A549 (cell line): ENCODE results near the gene MAP3K1. TPM values are rescaled to one million over a fixed set of nuclear protein-coding genes. Genes with fewer than 3 reads are reported as not detected.

Source experiments
- ATAC-seq, 2 experiments: fragments of 200-7000 bp in 1 of 2; fragments of >200 bp in 1 of 2; cut with Nextera tagmentation in 1 of 2; cut with Tn5 transposase in 1 of 2; 3 replicates each; pipeline versions ENCODE4 v1.8.0 to v1.9.1; 2018 to 2020; ENCODE audit warnings: mild to moderate bottlenecking in 1 of 2, moderate library complexity in 1 of 2
- CTCF ChIA-PET: fragments of 300-600 bp; sonication (Branson Sonifier 250); formaldehyde crosslinking; extraction: SDS; loops from one replicate; lab custom pipeline; 2021; ENCODE audit warnings: antibody characterized with exemption, inconsistent platforms; lab: Yijun Ruan, JAX
- POLR2A ChIA-PET: fragments of 350-600 bp; formaldehyde crosslinking; extraction: SDS; loops from one replicate; lab custom pipeline; 2021; ENCODE audit warnings: antibody characterized with exemption, inconsistent platforms; lab: Yijun Ruan, JAX
- DNase-seq, 2 experiments: peaks; one replicate each; pipeline versions ENCODE4 v3.0.0 to v3.0.0-alpha.2; 2011 to 2016; ENCODE audit warnings: low read depth in 1 of 2, low spot score in 1 of 2
- FAIRE-seq: peaks from 2 replicates; lab custom pipeline; 2011; peaks lifted over from hg19 to GRCh38; lab: Jason Lieb, UNC
- H3K27ac ChIP-seq, 2 experiments: fragments of >200 bp; sonication (Bioruptor Twin); formaldehyde crosslinking; 3 replicates each; pipeline ENCODE4 v1.5.1; 2016 to 2017
- H3K4me1 ChIP-seq: fragments of >200 bp; sonication (Bioruptor Twin); formaldehyde crosslinking; 3 replicates; pipeline ENCODE4 v1.6.1; 2016
- H3K4me2 ChIP-seq: fragments of >200 bp; sonication (Bioruptor Twin); formaldehyde crosslinking; 3 replicates; pipeline ENCODE4 v1.6.1; 2016
- H3K4me3 ChIP-seq: fragments of >200 bp; sonication (Bioruptor Twin); formaldehyde crosslinking; 3 replicates; pipeline ENCODE4 v1.5.1; 2016
- H3K9me3 ChIP-seq: fragments of >200 bp; sonication (Bioruptor Twin); formaldehyde crosslinking; 3 replicates; pipeline ENCODE4 v1.6.1; 2016
- CBX2 ChIP-seq: fragments of 200-600 bp; sonication (generic); IDR thresholded peaks from 2 replicates; pipeline ENCODE4 v1.6.1; 2016; ENCODE audit warnings: low read depth, mild to moderate bottlenecking, borderline replicate concordance
- CBX8 ChIP-seq: fragments of 200-600 bp; sonication (generic); IDR thresholded peaks from 2 replicates; pipeline ENCODE4 v1.6.1; 2016
- CHD4 ChIP-seq: fragments of 200-600 bp; sonication (generic); IDR thresholded peaks from 2 replicates; pipeline ENCODE4 v1.6.1; 2016; ENCODE audit warnings: antibody characterized with exemption, mild to moderate bottlenecking, borderline replicate concordance
- EHMT2 ChIP-seq: fragments of 200-600 bp; sonication (generic); IDR thresholded peaks from 2 replicates; pipeline ENCODE4 v1.6.1; 2016; ENCODE audit warnings: antibody characterized with exemption, low read depth, mild to moderate bottlenecking, moderate library complexity
- ELK1 ChIP-seq: fragments of 150-350 bp; IDR thresholded peaks from 2 replicates; pipeline ENCODE4 v1.6.1; 2014; ENCODE audit warnings: low read depth, mild to moderate bottlenecking, low read length
- ESRRA ChIP-seq: fragments of 150-350 bp; IDR thresholded peaks from 2 replicates; pipeline ENCODE4 v1.6.1; 2014; ENCODE audit warnings: mild to moderate bottlenecking, low read length, borderline replicate concordance
- FOXS1 ChIP-seq: fragments of 250-450 bp; sonication (Bioruptor Pico); IDR thresholded peaks from 2 replicates; pipeline ENCODE4 v1.5.0; 2020; ENCODE audit warnings: mild to moderate bottlenecking, moderate library complexity
- GATA3 ChIP-seq: IDR thresholded peaks from 2 replicates; pipeline ENCODE4 v1.6.1; 2012; ENCODE audit warnings: borderline replicate concordance
- HES2 ChIP-seq: fragments of >200 bp; sonication (Bioruptor Twin); formaldehyde crosslinking; IDR thresholded peaks from 2 replicates; pipeline ENCODE4 v1.6.1; 2016
- HEYL ChIP-seq: fragments of 250-450 bp; sonication (Bioruptor Pico); IDR thresholded peaks from 2 replicates; pipeline ENCODE4 v1.8.0; 2021; ENCODE audit warnings: mild to moderate bottlenecking, moderate library complexity
- HMGXB4 ChIP-seq: fragments of 250-450 bp; sonication (Bioruptor Pico); IDR thresholded peaks from 2 replicates; pipeline ENCODE4 v1.5.0; 2021; ENCODE audit warnings: mild to moderate bottlenecking, moderate library complexity, borderline replicate concordance
- KDM1A ChIP-seq: fragments of 200-600 bp; sonication (generic); IDR thresholded peaks from 2 replicates; pipeline ENCODE4 v1.6.1; 2016; ENCODE audit warnings: low read depth, mild to moderate bottlenecking
- MAFK ChIP-seq: fragments of 450-650 bp; IDR thresholded peaks from 2 replicates; pipeline ENCODE4 v1.6.1; 2014; ENCODE audit not compliant: partially characterized antibody
- MAX ChIP-seq: IDR thresholded peaks from 2 replicates; pipeline ENCODE4 v1.6.1; 2012
- MAZ ChIP-seq: fragments of 150-350 bp; IDR thresholded peaks from 2 replicates; pipeline ENCODE4 v1.6.1; 2014; ENCODE audit warnings: antibody characterized with exemption, low read depth, low read length, borderline replicate concordance
- MYC ChIP-seq: IDR thresholded peaks from 2 replicates; pipeline ENCODE4 v1.6.1; 2012; ENCODE audit warnings: mild to moderate bottlenecking, inconsistent platforms, low read length, improper control_type of control experiment, borderline replicate concordance
- NPAS2 ChIP-seq: fragments of 250-450 bp; sonication (Bioruptor Pico); IDR thresholded peaks from 2 replicates; pipeline ENCODE4 v1.8.0; 2022; ENCODE audit warnings: mild to moderate bottlenecking, moderate library complexity, borderline replicate concordance
- NR3C1 ChIP-seq: fragments of >200 bp; sonication (Bioruptor Twin); formaldehyde crosslinking; IDR thresholded peaks from 3 replicates; pipeline ENCODE4 v1.6.1; 2017
- PBX3 ChIP-seq: IDR thresholded peaks from 2 replicates; pipeline ENCODE4 v1.6.1; 2012
- PHF8 ChIP-seq: fragments of 200-600 bp; sonication (generic); IDR thresholded peaks from 2 replicates; pipeline ENCODE4 v1.6.1; 2016; ENCODE audit warnings: low read depth, mild to moderate bottlenecking, antibody characterized with exemption, moderate library complexity, borderline replicate concordance
- RARB ChIP-seq: fragments of 250-450 bp; sonication (Bioruptor Pico); IDR thresholded peaks from 2 replicates; pipeline ENCODE4 v1.8.0; 2021; ENCODE audit warnings: mild to moderate bottlenecking, moderate library complexity
- REST ChIP-seq: fragments of 200-600 bp; sonication (generic); IDR thresholded peaks from 2 replicates; pipeline ENCODE4 v1.6.1; 2016; ENCODE audit warnings: antibody characterized with exemption, mild to moderate bottlenecking, moderate library complexity
- RNF2 ChIP-seq: fragments of 200-600 bp; sonication (generic); IDR thresholded peaks from 2 replicates; pipeline ENCODE4 v1.6.1; 2016; ENCODE audit warnings: low read depth, mild to moderate bottlenecking, antibody characterized with exemption, moderate library complexity, borderline replicate concordance
- TFCP2L1 ChIP-seq: fragments of 250-450 bp; sonication (Bioruptor Pico); IDR thresholded peaks from 2 replicates; pipeline ENCODE4 v1.5.0; 2021; ENCODE audit warnings: mild to moderate bottlenecking
- ZNF302 ChIP-seq: fragments of 250-450 bp; sonication (Bioruptor Pico); IDR thresholded peaks from 2 replicates; pipeline ENCODE4 v1.9.0; 2021; ENCODE audit warnings: inconsistent platforms, mild to moderate bottlenecking, moderate library complexity
- ZSCAN20 ChIP-seq: fragments of 250-450 bp; sonication (Bioruptor Pico); IDR thresholded peaks from 2 replicates; pipeline ENCODE4 v1.8.0; 2022; ENCODE audit warnings: mild to moderate bottlenecking, moderate library complexity
- WGBS: methylation state at CpG from one replicate; pipeline ENCODE4 v1.1.6; 2017; ENCODE audit errors: missing lambda C conversion rate; 5-methylcytosine and 5-hydroxymethylcytosine counted together
- polyA plus RNA-seq, 4 experiments: library from polyadenylated mRNA; depleted of rRNA in 3 of 4; stranded (reverse); fragments of >200 nt; fragmentation: RNase III in 1 of 4; extraction: RNeasy Plus Mini Kit Qiagen cat#74134 plus additional on column Dnase treatment in 1 of 4; gene quantifications; 2 replicates in 3 of 4; 3 replicates in 1 of 4; pipeline ENCODE4 v1.2.3, GENCODE V29; 2011 to 2017

The MAP3K1 gene
- polyA plus RNA-seq, 2 of the 4 experiments (the other 2 are of a cell fraction): 1.9 to 5.1 TPM

GRCh38 chr5:56801256-56801655, 14.1 kb upstream of the MAP3K1 start:
- no peak overlapping the region for H3K4me2 ChIP-seq
- no peak for TF ChIP-seq MAX
- no peak for TF ChIP-seq CBX8
- no peak for TF ChIP-seq KDM1A
- TF ChIP-seq RARB (CRISPR knock-in tag): no peak
- TF ChIP-seq RNF2: no peak
- no peak for TF ChIP-seq EHMT2
- TF ChIP-seq HEYL (CRISPR knock-in tag): no peak
- no peak for TF ChIP-seq FOXS1 (CRISPR knock-in tag)
- ChIA-PET POLR2A (no interaction called here), CTCF (interaction anchor here (0.8 kb wide), 1 partner anchor 531 kb away, joined by 3 read pairs; no protein-coding TSS in a partner anchor)
- H3K27ac ChIP-seq: no peak overlapping the region
- no peak overlapping the region for H3K4me3 ChIP-seq
- FAIRE-seq: no peak
- H3K9me3 ChIP-seq: no peaks in the 10 kb centered on the region
- H3K4me1 ChIP-seq: no peaks in the 10 kb centered on the region
- WGBS: 60% methylated on average over 3 of the region's 3 CpGs
- no peak for DNase-seq
- no peak for ATAC-seq

- Histone ChIP-seq H3K27ac (no peak overlapping the region), H3K4me2 (no peak overlapping the region), H3K4me3 (no peak overlapping the region), H3K9me3 (no peaks in the 10 kb centered on the region), H3K4me1 (no peaks in the 10 kb centered on the region)
- no peak for DNase-seq
- TF ChIP-seq PHF8 (no peak), HES2 (no peak), NPAS2 (no peak), MAFK (peak; percentile 12), TFCP2L1 (CRISPR knock-in tag) (no peak), FOXS1 (CRISPR knock-in tag) (no peak), ZNF302 (CRISPR knock-in tag) (no peak), EHMT2 (no peak)
- WGBS: 71% methylated on average over 2 of the region's 2 CpGs
- ChIA-PET POLR2A (no interaction called here), CTCF (interaction anchor here (0.8 to 1.4 kb wide), 4 partner anchors 25 to 866 kb away, joined by 3 read pairs; no protein-coding TSS in a partner anchor)
- ATAC-seq: no peak
- no peak for FAIRE-seq
Observed at GRCh38 chr5:56802205-56802604, 13.1 kb upstream of the MAP3K1 start.

GRCh38 chr5:56803025-56803424, 12.3 kb upstream of the MAP3K1 start:
- Histone ChIP-seq H3K4me2 (no peak overlapping the region), H3K4me1 (no peaks in the 10 kb centered on the region), H3K4me3 (no peak overlapping the region), H3K9me3 (no peaks in the 10 kb centered on the region), H3K27ac (no peak overlapping the region)
- ATAC-seq: no peak
- CTCF ChIA-PET: interaction anchor here (1.2 to 1.4 kb wide), 2 partner anchors 24 to 35 kb away, joined by 3 read pairs; no protein-coding TSS in a partner anchor
- POLR2A ChIA-PET: no interaction called here
- WGBS: 51% methylated on average over 2 of the region's 2 CpGs
- no peak for FAIRE-seq
- DNase-seq: no peak
- TF ChIP-seq GATA3: no peak
- TF ChIP-seq HMGXB4: no peak
- TF ChIP-seq TFCP2L1 (CRISPR knock-in tag): no peak
- no peak for TF ChIP-seq CBX2
- TF ChIP-seq ELK1: no peak
- no peak for TF ChIP-seq REST
- no peak for TF ChIP-seq MYC
- no peak for TF ChIP-seq CBX8
- TF ChIP-seq MAFK: no peak
- TF ChIP-seq CHD4: no peak
- TF ChIP-seq ESRRA: no peak
- no peak for TF ChIP-seq PBX3
- TF ChIP-seq ZSCAN20 (CRISPR knock-in tag): no peak
- TF ChIP-seq NR3C1: no peak
- TF ChIP-seq RNF2: no peak
- TF ChIP-seq MAZ: no peak
